HepG2 (cell line): Measurements from ENCODE around the gene ZBTB46. TPM values are rescaled to one million over a fixed set of nuclear protein-coding genes. Genes with fewer than 3 reads are reported as not detected.

Experiments
- HMGXB3 ChIP-seq: sonication (generic); formaldehyde crosslinking; IDR thresholded peaks from 2 replicates; pipeline ENCODE4 v1.4.0; 2020; ENCODE audit warnings: missing genetic modification reagents, borderline replicate concordance
- HOXA5 ChIP-seq: sonication (generic); formaldehyde crosslinking; IDR thresholded peaks from 2 replicates; pipeline ENCODE4 v1.4.0; 2020; ENCODE audit warnings: missing genetic modification reagents
- IRF2 ChIP-seq: IDR thresholded peaks from 2 replicates; pipeline ENCODE4 v1.6.1; 2018; ENCODE audit warnings: missing genetic modification reagents, missing compliant biosample characterization
- KLF9 ChIP-seq: IDR thresholded peaks from 2 replicates; pipeline ENCODE4 v1.6.1; 2016; ENCODE audit warnings: low read depth
- MBNL3 ChIP-seq: fragments of 250-450 bp; sonication (Bioruptor Pico); conservative IDR thresholded peaks from 2 replicates; pipeline ENCODE4 v1.8.0; 2022; ENCODE audit warnings: mild to moderate bottlenecking, inconsistent platforms
- NCOA5 ChIP-seq: sonication (generic); formaldehyde crosslinking; IDR thresholded peaks from 2 replicates; pipeline ENCODE4 v1.4.0; 2020; ENCODE audit warnings: missing genetic modification reagents
- NFATC3 ChIP-seq: sonication (generic); formaldehyde crosslinking; IDR thresholded peaks from 2 replicates; pipeline ENCODE4 v1.5.1; 2020; ENCODE audit warnings: mild to moderate bottlenecking, missing genetic modification reagents
- SAFB2 ChIP-seq: sonication (generic); formaldehyde crosslinking; IDR thresholded peaks from 2 replicates; pipeline ENCODE4 v1.5.1; 2020; ENCODE audit warnings: missing genetic modification reagents, low read depth, mild to moderate bottlenecking, borderline replicate concordance
- TRIM22 ChIP-seq: fragments of 450-650 bp; IDR thresholded peaks from 2 replicates; pipeline ENCODE4 v1.6.1; 2017
- YEATS4 ChIP-seq: sonication (generic); formaldehyde crosslinking; IDR thresholded peaks from 2 replicates; pipeline ENCODE4 v1.4.0; 2020; ENCODE audit warnings: missing genetic modification reagents, borderline replicate concordance
- ZNF317 ChIP-seq: sonication (generic); formaldehyde crosslinking; IDR thresholded peaks from 2 replicates; pipeline ENCODE4 v1.5.0; 2020; ENCODE audit warnings: mild to moderate bottlenecking, missing genetic modification reagents
- ZNF546 ChIP-seq: sonication (generic); formaldehyde crosslinking; conservative IDR thresholded peaks from 2 replicates; pipeline ENCODE4 v1.8.1; 2023; ENCODE audit warnings: mild to moderate bottlenecking, missing genetic modification reagents
- ZNF614 ChIP-seq: IDR thresholded peaks from 2 replicates; pipeline ENCODE4 v1.6.1; 2018; ENCODE audit warnings: missing biosample characterization, missing genetic modification reagents, inconsistent platforms, borderline replicate concordance
- polyA plus RNA-seq, 8 experiments: library from polyadenylated mRNA; depleted of rRNA in 3 of 8; stranded (reverse) in 7 of 8; unstranded in 1 of 8; fragments of >200 nt; fragmentation: Illumina TruSeq in 4 of 8; extraction: Trizol in 4 of 8; gene quantifications; 2 replicates each; pipeline versions ENCODE4 v1.2.1 to v1.2.3, GENCODE V29; 2011 to 2016; ENCODE audit warnings: low read depth in 4 of 8, missing spikeins in 1 of 8, mixed read lengths in 1 of 8; ENCODE audit not compliant: insufficient read depth in 1 of 8
- total RNA-seq, 5 experiments: library from RNA; depleted of rRNA; stranded (reverse); fragments of >200 nt; fragmentation: Illumina TruSeq; extraction: Trizol; gene quantifications; 2 replicates each; pipeline ENCODE4 v1.2.3, GENCODE V29; 2016; ENCODE audit warnings: low read depth in 1 of 5
- TF ChIP-seq, protein P1 (sequence below), 2 experiments: sonication (generic) in 1 of 2; formaldehyde crosslinking in 1 of 2; IDR thresholded peaks; 2 replicates each; pipeline versions ENCODE4 v1.4.0 to v1.6.1; 2016 to 2020; ENCODE audit warnings: borderline replicate concordance in 1 of 2, low read depth in 1 of 2, mild to moderate bottlenecking in 1 of 2, missing genetic modification reagents in 1 of 2
- TF ChIP-seq, protein P2 (sequence below): sonication (generic); formaldehyde crosslinking; IDR thresholded peaks from 2 replicates; pipeline ENCODE4 v1.5.1; 2020; ENCODE audit warnings: missing genetic modification reagents, mild to moderate bottlenecking, borderline replicate concordance

ZBTB46 gene
- total and polyA plus RNA-seq, 2 of the 13 experiments (the other 11 are each of a cell fraction or from before 2014, with no cell fraction given), result 1.6 to 13.5 TPM

DNA sequence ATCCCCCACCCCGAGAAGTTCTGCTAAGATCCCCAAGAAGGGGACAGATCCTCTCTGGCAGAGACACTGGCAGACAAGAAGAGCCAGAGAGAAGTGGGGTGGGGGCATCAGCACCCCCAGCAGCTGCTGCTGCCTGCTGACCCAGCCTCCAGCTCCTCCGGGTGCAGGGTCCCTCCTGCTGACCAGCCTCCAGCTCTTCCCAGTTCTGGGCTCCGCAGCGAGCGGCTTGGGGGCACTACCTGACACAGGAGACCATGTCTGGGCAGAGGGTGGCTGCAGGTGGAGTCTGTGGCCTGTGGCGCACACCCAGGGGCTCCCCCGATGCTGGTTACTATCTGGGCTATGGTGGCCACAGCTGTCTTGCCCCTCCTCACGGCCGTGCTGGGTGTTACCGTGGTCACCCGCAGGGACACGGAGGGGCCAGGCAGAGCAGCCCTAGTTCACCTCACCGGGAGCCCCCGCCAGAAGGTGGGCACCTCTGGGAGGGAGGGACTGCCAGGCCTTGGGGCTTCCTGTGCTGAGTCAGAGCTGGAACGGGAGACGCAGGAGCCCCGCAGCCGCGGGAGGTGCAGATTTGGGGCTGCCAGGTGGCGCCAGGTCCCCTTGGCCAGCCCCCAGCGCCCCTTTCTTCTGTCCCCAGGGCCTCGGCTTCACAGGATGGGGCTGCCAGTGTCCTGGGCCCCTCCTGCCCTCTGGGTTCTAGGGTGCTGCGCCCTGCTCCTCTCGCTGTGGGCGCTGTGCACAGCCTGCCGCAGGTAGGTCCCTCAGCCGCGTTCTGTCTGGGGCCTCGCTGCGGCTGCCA is 94.0 kb downstream of the ZBTB46 start (continued):
- TF ChIP-seq HMGXB3 (no peak), ZNF546 (no peak), KLF9 (CRISPR knock-in tag) (no peak), SAFB2 (no peak; the same call in 1 of the 2 replicates), ZNF614 (CRISPR knock-in tag) (no peak), NCOA5 (CRISPR knock-in tag) (no peak; the same call in 1 of the 2 replicates), MBNL3 (CRISPR knock-in tag) (no peak), TRIM22 (no peak), ZNF317 (CRISPR knock-in tag) (no peak), HOXA5 (CRISPR knock-in tag) (no peak), NFATC3 (CRISPR knock-in tag) (no peak), YEATS4 (CRISPR knock-in tag) (no peak), IRF2 (CRISPR knock-in tag) (no peak)
- TF ChIP-seq, protein P1, sequence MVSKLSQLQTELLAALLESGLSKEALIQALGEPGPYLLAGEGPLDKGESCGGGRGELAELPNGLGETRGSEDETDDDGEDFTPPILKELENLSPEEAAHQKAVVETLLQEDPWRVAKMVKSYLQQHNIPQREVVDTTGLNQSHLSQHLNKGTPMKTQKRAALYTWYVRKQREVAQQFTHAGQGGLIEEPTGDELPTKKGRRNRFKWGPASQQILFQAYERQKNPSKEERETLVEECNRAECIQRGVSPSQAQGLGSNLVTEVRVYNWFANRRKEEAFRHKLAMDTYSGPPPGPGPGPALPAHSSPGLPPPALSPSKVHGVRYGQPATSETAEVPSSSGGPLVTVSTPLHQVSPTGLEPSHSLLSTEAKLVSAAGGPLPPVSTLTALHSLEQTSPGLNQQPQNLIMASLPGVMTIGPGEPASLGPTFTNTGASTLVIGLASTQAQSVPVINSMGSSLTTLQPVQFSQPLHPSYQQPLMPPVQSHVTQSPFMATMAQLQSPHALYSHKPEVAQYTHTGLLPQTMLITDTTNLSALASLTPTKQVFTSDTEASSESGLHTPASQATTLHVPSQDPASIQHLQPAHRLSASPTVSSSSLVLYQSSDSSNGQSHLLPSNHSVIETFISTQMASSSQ (IDR thresholded peaks at IDR 0.05; ENCODE audit: low read depth), result no peak
- TF ChIP-seq, protein P1 (CRISPR knock-in tag; IDR thresholded peaks at IDR 0.05; ENCODE audit: borderline replicate concordance), result no peak
- TF ChIP-seq, protein P2, sequence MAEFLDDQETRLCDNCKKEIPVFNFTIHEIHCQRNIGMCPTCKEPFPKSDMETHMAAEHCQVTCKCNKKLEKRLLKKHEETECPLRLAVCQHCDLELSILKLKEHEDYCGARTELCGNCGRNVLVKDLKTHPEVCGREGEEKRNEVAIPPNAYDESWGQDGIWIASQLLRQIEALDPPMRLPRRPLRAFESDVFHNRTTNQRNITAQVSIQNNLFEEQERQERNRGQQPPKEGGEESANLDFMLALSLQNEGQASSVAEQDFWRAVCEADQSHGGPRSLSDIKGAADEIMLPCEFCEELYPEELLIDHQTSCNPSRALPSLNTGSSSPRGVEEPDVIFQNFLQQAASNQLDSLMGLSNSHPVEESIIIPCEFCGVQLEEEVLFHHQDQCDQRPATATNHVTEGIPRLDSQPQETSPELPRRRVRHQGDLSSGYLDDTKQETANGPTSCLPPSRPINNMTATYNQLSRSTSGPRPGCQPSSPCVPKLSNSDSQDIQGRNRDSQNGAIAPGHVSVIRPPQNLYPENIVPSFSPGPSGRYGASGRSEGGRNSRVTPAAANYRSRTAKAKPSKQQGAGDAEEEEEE, result no peak; the same call in none of the 2 replicates
